GM21619 (cell line): ENCODE data around the gene IST1.
"Not testable (repeated sequence)": the region's sequence is repeated elsewhere in the genome, so short reads cannot be mapped to it uniquely, and the experiment has no call there.

Experiments used
- ATAC-seq: cut with Tn5 transposase; IDR thresholded peaks from one replicate; pipeline ENCODE4 v1.9.1; 2021; ENCODE audit not compliant: unreplicated experiment

IST1 gene

DNA sequence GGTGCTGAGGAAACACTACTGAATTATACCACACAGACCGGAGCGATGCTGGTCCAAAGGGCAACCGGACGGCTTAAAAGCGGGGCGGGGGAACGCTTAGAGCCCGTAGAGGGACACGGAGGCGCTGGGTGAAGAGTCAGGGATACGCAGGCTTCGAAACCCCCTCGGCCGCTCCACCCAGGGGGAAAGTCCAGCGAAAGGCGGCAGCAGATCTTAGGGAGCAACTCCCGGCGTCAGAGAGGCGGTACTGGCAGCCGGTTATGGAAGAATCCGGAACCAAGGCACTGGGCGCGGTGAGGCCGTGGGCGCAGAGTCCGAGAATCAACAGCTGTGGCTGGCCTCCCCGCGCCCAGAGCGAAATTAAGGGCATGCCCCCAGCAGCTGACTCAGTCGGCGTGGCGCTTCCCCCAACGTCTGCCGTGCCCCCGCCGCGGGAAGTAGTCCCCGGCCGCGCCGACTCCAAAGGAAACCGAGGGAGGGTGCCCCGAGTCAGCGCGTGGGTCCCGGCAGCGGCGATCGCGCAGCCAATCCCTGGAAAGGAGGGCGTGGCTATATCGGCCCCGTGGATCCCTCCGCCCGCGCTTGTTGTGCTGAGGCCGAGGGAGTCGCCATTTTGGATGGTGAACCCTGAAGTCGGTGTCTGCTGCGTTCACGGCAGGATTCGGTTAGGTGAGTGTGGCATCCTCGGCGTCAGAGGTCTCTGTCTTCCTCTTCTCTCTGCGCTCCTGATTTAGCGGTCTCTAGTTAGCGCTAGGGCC is at the start of gene IST1:
IST1 (plus strand) TSS at position 611 of the 758 bp plus-strand sequence. CDS start 20,110 bp downstream, outside the sequence.
- peak; percentile 81 for ATAC-seq

GRCh38 chr16:71845639-71846430 is 49.5 kb upstream of the IST1 start, which contains the start of gene ATXN1L:
Gene ATXN1L, plus strand, starts transcription at chr16:71845976. Its CDS starts 3,765 bp downstream, at chr16:71849741.
- ATAC-seq = peak; percentile 68

DNA sequence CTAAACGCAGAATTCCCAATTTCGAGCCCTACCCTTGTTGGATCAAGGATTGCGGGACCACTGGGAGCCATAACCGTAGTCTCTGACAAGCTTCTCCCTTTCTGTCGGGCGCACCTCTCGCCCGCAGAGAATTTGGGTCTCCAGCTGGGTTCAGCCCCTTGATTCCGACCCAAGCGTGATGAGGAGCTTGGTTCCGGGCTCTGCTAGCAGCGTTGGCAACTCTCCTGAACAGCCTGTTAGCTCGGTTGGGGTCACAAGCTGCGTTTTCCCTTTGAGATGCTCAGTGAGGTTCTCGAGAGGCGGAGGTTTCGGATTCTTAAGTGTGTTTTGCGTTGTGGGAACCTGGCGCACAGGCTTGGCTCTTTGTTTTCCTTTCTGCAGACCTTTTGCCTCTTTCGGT is 48.9 kb upstream of the IST1 start:
- ATAC-seq = no peak

- no peak for ATAC-seq
These were observed 48.2 kb upstream of the IST1 start for GRCh38 chr16:71847096-71847495.

DNA sequence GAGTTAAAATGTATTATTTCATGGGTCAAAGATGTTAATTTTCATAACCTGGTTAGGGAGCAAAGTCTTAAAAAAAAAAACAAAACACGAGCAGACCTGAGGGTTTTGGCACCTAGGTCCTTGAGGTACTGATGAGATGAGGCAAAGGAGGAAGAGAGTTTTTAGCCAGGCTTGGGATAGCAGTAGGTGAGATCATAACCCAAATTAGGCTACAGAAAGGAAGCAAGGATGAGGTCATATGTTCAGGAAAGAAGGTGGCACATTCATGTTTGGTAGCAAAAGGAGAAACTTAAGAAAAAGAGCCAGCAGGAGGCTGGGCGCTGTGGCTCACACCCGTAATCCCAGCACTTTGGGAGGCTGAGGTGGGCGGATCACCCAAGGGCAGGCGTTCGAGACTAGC is 46.7 kb upstream of the IST1 start:
- ATAC-seq = no peak

GRCh38 chr16:71851746-71852145 is 43.6 kb upstream of the IST1 start:
- no peak for ATAC-seq

DNA sequence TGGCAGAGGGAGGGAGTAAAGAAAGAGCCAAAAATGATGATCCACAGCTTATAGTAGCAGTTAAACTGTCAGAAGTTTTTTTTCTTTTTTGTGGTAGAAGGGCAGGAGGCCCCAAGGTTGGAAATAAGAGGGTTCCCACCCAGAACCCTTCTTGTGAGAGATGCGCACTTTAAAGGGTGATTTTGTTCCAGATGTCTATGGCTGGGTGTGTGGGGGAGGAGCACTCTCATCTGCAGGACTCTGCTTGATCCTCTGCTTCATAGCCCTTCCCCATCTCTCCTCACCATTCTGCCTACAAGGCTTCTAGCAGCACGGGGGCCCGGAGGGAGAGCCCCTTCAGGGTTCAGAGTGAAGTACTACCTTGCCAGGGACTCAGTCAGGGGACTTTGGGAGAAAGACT is 43.2 kb upstream of the IST1 start:
- no peak for ATAC-seq

DNA sequence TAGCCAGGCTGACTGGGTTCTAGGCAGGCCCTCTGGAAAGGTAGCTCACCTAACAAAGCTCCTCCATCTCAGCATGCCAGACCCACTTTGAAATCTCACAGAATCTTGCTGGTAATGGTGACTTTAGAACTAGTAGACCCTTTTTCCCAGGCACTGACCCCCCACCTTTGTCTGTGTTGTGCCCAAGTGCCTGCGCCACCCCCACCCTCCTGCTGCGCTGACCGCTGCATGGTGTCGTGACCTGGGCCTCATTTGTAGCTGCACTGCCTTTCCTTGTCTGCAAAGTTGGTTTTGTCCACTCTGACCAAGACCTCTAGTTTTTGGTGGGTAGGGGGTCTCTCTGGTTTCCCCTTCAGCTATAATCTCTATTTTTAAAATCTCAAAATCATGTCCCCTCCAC is 42.8 kb upstream of the IST1 start:
- ATAC-seq = no peak

DNA sequence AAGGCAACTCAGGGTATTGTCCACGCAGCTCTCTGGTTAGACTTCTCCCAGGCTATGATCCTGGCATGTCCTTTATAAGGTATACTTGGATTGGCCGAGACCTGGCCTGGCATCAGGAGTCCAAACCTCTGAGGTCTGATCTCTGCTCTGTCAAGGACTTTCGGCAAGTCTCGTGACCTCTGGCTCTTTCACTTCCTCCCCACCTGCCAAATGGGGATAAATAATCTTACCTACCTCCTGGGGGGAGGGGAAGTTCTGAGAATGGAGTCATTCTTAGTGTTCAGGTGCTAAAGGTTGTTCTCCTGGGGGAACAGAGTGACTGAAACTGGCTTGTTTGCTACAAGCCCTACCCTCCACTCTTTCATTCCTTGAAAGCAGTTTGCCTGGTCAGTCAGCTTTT is 41.9 kb upstream of the IST1 start:
- peak; percentile 63 for ATAC-seq

GRCh38 chr16:71854369-71854948 is 40.9 kb upstream of the IST1 start:
- ATAC-seq = no peak

DNA sequence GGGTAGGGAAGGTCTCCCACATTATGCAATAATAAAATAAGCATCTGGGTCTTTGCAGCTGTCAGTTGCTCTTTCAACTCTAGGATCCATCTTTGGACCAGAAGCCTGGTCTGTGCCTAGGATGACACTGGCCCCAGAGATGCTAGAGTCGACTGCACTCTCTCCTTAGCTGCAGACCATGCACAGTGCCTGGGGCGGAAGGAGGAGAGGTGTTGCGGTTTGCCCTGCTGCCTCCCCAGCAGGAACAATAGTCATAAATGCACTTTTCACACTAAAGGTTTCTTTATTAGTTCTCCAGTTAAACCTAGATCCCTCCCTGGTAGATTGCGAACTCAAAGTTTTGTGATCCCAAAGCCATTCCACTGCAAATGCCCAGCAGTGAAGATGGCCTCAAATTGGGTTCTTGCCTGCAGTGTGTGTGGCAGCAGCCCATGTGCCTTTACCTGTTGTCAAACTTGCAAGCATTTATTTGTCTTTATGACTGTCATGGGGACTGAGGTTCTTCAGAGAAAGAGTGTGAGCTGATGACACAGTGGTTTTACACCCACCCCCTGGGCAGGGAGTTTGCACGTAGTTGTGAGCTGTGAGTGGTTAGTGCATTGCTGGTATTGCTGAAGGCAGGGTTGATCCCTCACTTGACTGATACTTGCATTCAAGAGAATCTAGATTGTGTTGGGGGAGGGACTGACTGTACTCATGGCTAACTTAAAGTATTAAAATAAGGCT is 39.2 kb upstream of the IST1 start:
- ATAC-seq = no peak

- no peak for ATAC-seq
These were observed 35.4 kb upstream of the IST1 start for GRCh38 chr16:71859762-71860521.

GRCh38 chr16:71863995-71864394 is 31.3 kb upstream of the IST1 start:
- ATAC-seq = no peak

- ATAC-seq = no peak
These were observed 30.0 kb upstream of the IST1 start for GRCh38 chr16:71865173-71865863.

GRCh38 chr16:71867175-71867574 is 28.2 kb upstream of the IST1 start:
- ATAC-seq = not testable (repeated sequence)

- no peak for ATAC-seq
These were observed 27.4 kb upstream of the IST1 start for GRCh38 chr16:71867939-71868338.

DNA sequence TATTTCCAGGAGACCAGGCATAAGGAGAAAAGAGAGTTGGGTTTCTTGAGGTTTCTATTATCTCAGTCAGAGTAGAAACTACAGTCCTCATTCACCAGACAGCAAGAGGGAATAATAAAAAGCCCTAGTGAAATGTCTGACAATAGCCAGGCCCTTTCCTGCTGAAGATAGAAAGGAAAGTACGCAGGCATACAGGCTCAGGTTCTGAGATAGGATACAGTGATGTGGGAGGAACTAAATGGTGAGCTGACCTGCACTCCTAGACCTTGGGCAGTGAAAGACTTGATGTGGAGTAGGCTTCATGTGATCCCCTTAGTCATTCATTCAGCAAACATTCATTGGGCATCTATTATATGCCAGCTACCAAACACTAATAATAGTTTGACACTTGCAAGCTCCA is 26.2 kb upstream of the IST1 start:
- ATAC-seq = no peak

DNA sequence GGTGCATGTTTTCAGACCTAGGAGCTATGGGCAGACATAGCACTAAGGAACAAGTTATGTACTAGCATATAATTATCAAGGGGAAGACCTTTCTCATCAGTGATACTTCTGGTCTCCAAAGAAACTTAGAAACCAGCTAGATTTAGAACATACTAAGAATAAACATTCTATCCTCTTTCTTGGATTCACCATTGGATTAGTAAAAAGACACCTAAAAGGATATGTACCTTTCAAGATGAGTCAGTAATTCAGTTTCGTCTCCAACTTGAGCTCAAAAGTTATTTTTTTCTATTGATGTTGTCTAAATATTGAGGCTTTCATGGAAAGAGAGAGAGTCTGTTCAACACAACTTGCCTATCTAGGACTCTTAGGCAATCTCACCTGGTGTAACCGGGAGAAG is 24.5 kb upstream of the IST1 start:
- ATAC-seq = no peak

DNA sequence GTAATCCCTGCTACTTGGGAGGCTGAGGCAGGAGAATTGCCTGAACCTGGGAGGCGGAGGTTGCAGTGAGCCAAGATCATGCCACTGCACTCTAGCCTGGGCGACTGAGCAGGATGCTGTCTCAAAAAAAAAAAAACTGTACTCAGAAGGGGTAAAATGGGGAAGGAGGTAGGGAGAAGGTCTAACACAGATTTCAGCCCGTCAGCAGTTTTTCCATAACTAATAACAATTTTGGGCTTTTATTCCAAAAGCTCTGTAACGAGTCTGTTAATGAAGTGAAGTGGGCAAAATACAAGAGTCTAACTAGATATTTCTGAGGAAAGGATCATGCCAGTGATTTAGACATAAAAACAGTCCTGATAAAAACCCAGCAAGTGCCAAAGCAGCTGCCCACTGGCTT is 22.1 kb upstream of the IST1 start:
- no peak for ATAC-seq

DNA sequence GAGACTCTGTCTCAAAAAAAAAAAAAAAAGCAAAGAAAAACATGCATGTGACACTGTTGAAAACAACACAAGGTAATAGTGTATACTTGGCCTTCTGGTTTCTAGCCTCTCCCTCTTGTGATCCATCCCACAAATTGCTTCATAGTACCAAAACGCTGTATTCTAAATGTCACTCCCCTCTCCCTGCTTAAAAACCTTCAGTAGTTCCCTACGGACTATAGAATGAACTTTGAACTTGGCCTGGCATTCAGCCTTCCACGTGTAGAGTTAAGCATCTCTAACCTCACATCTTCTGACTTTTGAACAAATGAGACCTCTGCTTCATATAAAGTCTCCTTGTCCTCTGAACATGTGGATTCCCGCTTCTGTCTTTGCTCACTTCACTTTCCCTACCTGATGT is 16.4 kb upstream of the IST1 start:
- no peak for ATAC-seq
